HepG2 (cell line): ENCODE results near the gene APBA3. TPM values are rescaled to one million over a fixed set of nuclear protein-coding genes. Genes with fewer than 3 reads are reported as not detected.

Experiments used
- GLI4 ChIP-seq: sonication (generic); formaldehyde crosslinking; IDR thresholded peaks from 2 replicates; pipeline ENCODE4 v1.5.1; 2020; ENCODE audit warnings: missing genetic modification reagents, mild to moderate bottlenecking, moderate library complexity, borderline replicate concordance
- HES4 ChIP-seq: sonication (generic); formaldehyde crosslinking; IDR thresholded peaks from 2 replicates; pipeline ENCODE4 v1.9.0; 2021; ENCODE audit warnings: mild to moderate bottlenecking, missing genetic modification reagents, borderline replicate concordance
- HHEX ChIP-seq: IDR thresholded peaks from 2 replicates; pipeline ENCODE4 v1.6.1; 2016; ENCODE audit warnings: control low read depth
- LCORL ChIP-seq, 2 experiments: fragments of 450-650 bp in 1 of 2; sonication (generic) in 1 of 2; formaldehyde crosslinking in 1 of 2; IDR thresholded peaks; 2 replicates each; pipeline versions ENCODE4 v1.5.0 to v1.6.1; 2017 to 2020; ENCODE audit warnings: antibody characterized with exemption in 1 of 2, missing genetic modification reagents in 1 of 2
- MTA1 ChIP-seq: sonication (generic); formaldehyde crosslinking; IDR thresholded peaks from 2 replicates; pipeline ENCODE4 v1.4.0; 2020; ENCODE audit warnings: missing genetic modification reagents, mild to moderate bottlenecking, borderline replicate concordance
- NFRKB ChIP-seq: fragments of 450-650 bp; IDR thresholded peaks from 2 replicates; pipeline ENCODE4 v1.6.1; 2017
- PHB2 ChIP-seq: fragments of 450-650 bp; IDR thresholded peaks from 2 replicates; pipeline ENCODE4 v1.6.1; 2018; ENCODE audit not compliant: partially characterized antibody
- TARDBP ChIP-seq: sonication (generic); formaldehyde crosslinking; IDR thresholded peaks from 2 replicates; pipeline ENCODE4 v1.8.0; 2022; ENCODE audit warnings: mild to moderate bottlenecking, missing genetic modification reagents
- ZNF234 ChIP-seq: sonication (generic); formaldehyde crosslinking; conservative IDR thresholded peaks from 2 replicates; pipeline ENCODE4 v1.5.1; 2020; ENCODE audit warnings: mild to moderate bottlenecking, missing genetic modification reagents
- ZNF44 ChIP-seq: sonication (generic); formaldehyde crosslinking; IDR thresholded peaks from 2 replicates; pipeline ENCODE4 v1.5.1; 2020; ENCODE audit warnings: mild to moderate bottlenecking, missing genetic modification reagents
- ZNF563 ChIP-seq: sonication (generic); formaldehyde crosslinking; IDR thresholded peaks from 2 replicates; pipeline ENCODE4 v1.8.0; 2022; ENCODE audit warnings: mild to moderate bottlenecking, moderate library complexity, missing genetic modification reagents
- ZNF687 ChIP-seq: sonication (generic); formaldehyde crosslinking; IDR thresholded peaks from 2 replicates; pipeline ENCODE4 v1.5.1; 2020; ENCODE audit warnings: mild to moderate bottlenecking, missing genetic modification reagents, moderate library complexity
- polyA plus RNA-seq, 8 experiments: library from polyadenylated mRNA; depleted of rRNA in 3 of 8; stranded (reverse) in 7 of 8; unstranded in 1 of 8; fragments of >200 nt; fragmentation: Illumina TruSeq in 4 of 8; extraction: Trizol in 4 of 8; gene quantifications; 2 replicates each; pipeline versions ENCODE4 v1.2.1 to v1.2.3, GENCODE V29; 2011 to 2016; ENCODE audit warnings: low read depth in 4 of 8, missing spikeins in 1 of 8, mixed read lengths in 1 of 8; ENCODE audit not compliant: insufficient read depth in 1 of 8
- total RNA-seq, 5 experiments: library from RNA; depleted of rRNA; stranded (reverse); fragments of >200 nt; fragmentation: Illumina TruSeq; extraction: Trizol; gene quantifications; 2 replicates each; pipeline ENCODE4 v1.2.3, GENCODE V29; 2016; ENCODE audit warnings: low read depth in 1 of 5
- TF ChIP-seq, protein P1 (sequence below): sonication (generic); formaldehyde crosslinking; IDR thresholded peaks from 2 replicates; pipeline ENCODE4 v1.5.0; 2020; ENCODE audit warnings: mild to moderate bottlenecking, missing genetic modification reagents
- TF ChIP-seq, protein P2 (sequence below): sonication (generic); formaldehyde crosslinking; conservative IDR thresholded peaks from 2 replicates; pipeline ENCODE4 v1.8.0; 2022; ENCODE audit warnings: mild to moderate bottlenecking, moderate library complexity, missing genetic modification reagents
- TF ChIP-seq, protein P3 (sequence below): sonication (generic); formaldehyde crosslinking; IDR thresholded peaks from 2 replicates; pipeline ENCODE4 v1.8.0; 2022; ENCODE audit warnings: mild to moderate bottlenecking, missing genetic modification reagents, moderate library complexity
- TF ChIP-seq, protein P4 (sequence below): sonication (generic); formaldehyde crosslinking; conservative IDR thresholded peaks from 2 replicates; pipeline ENCODE4 v1.8.0; 2022; ENCODE audit warnings: missing genetic modification reagents

The APBA3 gene
- total and polyA plus RNA-seq, 2 of the 13 experiments (the other 11 are each of a cell fraction or from before 2014, with no cell fraction given) = 14.2 to 14.3 TPM

GRCh38 chr19:3708207-3708931, 53.1 kb downstream of the APBA3 start, which contains the start of gene TJP3 (continued):
- TF ChIP-seq, protein P1, sequence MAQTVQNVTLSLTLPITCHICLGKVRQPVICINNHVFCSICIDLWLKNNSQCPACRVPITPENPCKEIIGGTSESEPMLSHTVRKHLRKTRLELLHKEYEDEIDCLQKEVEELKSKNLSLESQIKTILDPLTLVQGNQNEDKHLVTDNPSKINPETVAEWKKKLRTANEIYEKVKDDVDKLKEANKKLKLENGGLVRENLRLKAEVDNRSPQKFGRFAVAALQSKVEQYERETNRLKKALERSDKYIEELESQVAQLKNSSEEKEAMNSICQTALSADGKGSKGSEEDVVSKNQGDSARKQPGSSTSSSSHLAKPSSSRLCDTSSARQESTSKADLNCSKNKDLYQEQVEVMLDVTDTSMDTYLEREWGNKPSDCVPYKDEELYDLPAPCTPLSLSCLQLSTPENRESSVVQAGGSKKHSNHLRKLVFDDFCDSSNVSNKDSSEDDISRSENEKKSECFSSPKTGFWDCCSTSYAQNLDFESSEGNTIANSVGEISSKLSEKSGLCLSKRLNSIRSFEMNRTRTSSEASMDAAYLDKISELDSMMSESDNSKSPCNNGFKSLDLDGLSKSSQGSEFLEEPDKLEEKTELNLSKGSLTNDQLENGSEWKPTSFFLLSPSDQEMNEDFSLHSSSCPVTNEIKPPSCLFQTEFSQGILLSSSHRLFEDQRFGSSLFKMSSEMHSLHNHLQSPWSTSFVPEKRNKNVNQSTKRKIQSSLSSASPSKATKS (CRISPR knock-in tag) = no peak
- no peak for TF ChIP-seq ZNF44 (CRISPR knock-in tag)
- peak; percentile 30; the same call in 1 of the 2 replicates for TF ChIP-seq MTA1 (CRISPR knock-in tag)
- no peak for TF ChIP-seq ZNF234 (CRISPR knock-in tag)
- TF ChIP-seq HES4 = no peak
- TF ChIP-seq HHEX = no peak
- TF ChIP-seq, protein P2, sequence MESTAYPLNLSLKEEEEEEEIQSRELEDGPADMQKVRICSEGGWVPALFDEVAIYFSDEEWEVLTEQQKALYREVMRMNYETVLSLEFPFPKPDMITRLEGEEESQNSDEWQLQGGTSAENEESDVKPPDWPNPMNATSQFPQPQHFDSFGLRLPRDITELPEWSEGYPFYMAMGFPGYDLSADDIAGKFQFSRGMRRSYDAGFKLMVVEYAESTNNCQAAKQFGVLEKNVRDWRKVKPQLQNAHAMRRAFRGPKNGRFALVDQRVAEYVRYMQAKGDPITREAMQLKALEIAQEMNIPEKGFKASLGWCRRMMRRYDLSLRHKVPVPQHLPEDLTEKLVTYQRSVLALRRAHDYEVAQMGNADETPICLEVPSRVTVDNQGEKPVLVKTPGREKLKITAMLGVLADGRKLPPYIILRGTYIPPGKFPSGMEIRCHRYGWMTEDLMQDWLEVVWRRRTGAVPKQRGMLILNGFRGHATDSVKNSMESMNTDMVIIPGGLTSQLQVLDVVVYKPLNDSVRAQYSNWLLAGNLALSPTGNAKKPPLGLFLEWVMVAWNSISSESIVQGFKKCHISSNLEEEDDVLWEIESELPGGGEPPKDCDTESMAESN = 0 out of 2 replicates have a peak, but pooled peaks have one; percentile 65
- peak; percentile 71 for TF ChIP-seq ZNF687
- no peak for TF ChIP-seq NFRKB
- no peak for TF ChIP-seq ZNF563 (CRISPR knock-in tag)
- TF ChIP-seq, protein P3, sequence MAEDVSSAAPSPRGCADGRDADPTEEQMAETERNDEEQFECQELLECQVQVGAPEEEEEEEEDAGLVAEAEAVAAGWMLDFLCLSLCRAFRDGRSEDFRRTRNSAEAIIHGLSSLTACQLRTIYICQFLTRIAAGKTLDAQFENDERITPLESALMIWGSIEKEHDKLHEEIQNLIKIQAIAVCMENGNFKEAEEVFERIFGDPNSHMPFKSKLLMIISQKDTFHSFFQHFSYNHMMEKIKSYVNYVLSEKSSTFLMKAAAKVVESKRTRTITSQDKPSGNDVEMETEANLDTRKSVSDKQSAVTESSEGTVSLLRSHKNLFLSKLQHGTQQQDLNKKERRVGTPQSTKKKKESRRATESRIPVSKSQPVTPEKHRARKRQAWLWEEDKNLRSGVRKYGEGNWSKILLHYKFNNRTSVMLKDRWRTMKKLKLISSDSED (CRISPR knock-in tag) = no peak
- no peak for TF ChIP-seq GLI4 (CRISPR knock-in tag)
- 0 out of 2 replicates have a peak, but pooled peaks have one; percentile 42 for TF ChIP-seq TARDBP (CRISPR knock-in tag)
- TF ChIP-seq, protein P4, sequence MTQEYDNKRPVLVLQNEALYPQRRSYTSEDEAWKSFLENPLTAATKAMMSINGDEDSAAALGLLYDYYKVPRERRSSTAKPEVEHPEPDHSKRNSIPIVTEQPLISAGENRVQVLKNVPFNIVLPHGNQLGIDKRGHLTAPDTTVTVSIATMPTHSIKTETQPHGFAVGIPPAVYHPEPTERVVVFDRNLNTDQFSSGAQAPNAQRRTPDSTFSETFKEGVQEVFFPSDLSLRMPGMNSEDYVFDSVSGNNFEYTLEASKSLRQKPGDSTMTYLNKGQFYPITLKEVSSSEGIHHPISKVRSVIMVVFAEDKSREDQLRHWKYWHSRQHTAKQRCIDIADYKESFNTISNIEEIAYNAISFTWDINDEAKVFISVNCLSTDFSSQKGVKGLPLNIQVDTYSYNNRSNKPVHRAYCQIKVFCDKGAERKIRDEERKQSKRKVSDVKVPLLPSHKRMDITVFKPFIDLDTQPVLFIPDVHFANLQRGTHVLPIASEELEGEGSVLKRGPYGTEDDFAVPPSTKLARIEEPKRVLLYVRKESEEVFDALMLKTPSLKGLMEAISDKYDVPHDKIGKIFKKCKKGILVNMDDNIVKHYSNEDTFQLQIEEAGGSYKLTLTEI (CRISPR knock-in tag) = no peak
- TF ChIP-seq PHB2 = no peak
- TF ChIP-seq LCORL (IDR thresholded peaks at IDR 0.05) = no peak
- peak; percentile 18; the same call in 1 of the 2 replicates for TF ChIP-seq LCORL (CRISPR knock-in tag; IDR thresholded peaks at IDR 0.05)
